ENCODE measurements around the gene CPA1. TPM values are rescaled to one million over a fixed set of nuclear protein-coding genes. Genes with fewer than 3 reads are reported as not detected.

CPA1 gene
- polyA plus RNA-seq (2013, experiment 1 of 2), result 0.22 TPM
- polyA plus RNA-seq (2013, experiment 2 of 2), result 0.08 TPM

GRCh38 chr7:130379921-130380860, at the start of gene CPA1:
Gene CPA1, plus strand, starts transcription at chr7:130380494. Its CDS starts 27 bp downstream, at chr7:130380521.
- Histone ChIP-seq H3K18ac (ENCODE audit: low read length) (peak within 1 kb of the TSS; percentile 82), H3K79me1 (ENCODE audit: low read depth, low read length) (no peaks in the 10 kb centered on the region), H3K4me1 (ENCODE audit: control insufficient read depth in 2 of 2, insufficient read depth in 1 of 2, low read depth in 1 of 2, low read length in 2 of 2) (peaks cover 13 to 15% of the 10 kb centered on the region in 2 donors), H3K27me3 (ENCODE audit: control insufficient read depth in 3 of 3, insufficient read depth in 3 of 3, low read depth in 1 of 3, low read length in 3 of 3) (no peaks in the 10 kb centered on the region), H3K14ac (ENCODE audit: low read length) (peak within 1 kb of the TSS; percentile 13), H2BK120ac (ENCODE audit: low read depth, low read length) (peak within 1 kb of the TSS; percentile 84), H2AK5ac (ENCODE audit: low read depth, low read length) (peak within 1 kb of the TSS; percentile 94), H4K8ac (ENCODE audit: low read depth, low read length) (no peak within 1 kb of the TSS), H3K27ac (replicated peaks; ENCODE audit: low read length) (no peak within 1 kb of the TSS), H3K23ac (ENCODE audit: low read depth, low read length, poor library complexity) (no peak within 1 kb of the TSS), H3K4me3 (ENCODE audit: low read length in 2 of 2) (peak within 1 kb of the TSS in 1 of 2 donors; percentile 38), H2BK5ac (ENCODE audit: low read length) (peak within 1 kb of the TSS; percentile 30), H2AFZ (ENCODE audit: low read length) (peak within 1 kb of the TSS; percentile 84), H2BK15ac (ENCODE audit: low read length) (peak within 1 kb of the TSS; percentile 37), H3K4me2 (ENCODE audit: insufficient read depth, low read length, poor library complexity, severe bottlenecking) (no peak within 1 kb of the TSS), H2BK12ac (ENCODE audit: low read length) (no peak within 1 kb of the TSS), H3K9ac (ENCODE audit: low read depth, low read length, poor library complexity) (no peak within 1 kb of the TSS), H3K36me3 (replicated peaks in 1 of 2; ENCODE audit: control insufficient read depth in 2 of 2, insufficient read depth in 2 of 2, low read length in 2 of 2) (no peaks in the 10 kb centered on the region), H4K91ac (ENCODE audit: low read depth, low read length, poor library complexity) (peak within 1 kb of the TSS; percentile 93), H3K9me3 (replicated peaks in 1 of 2; ENCODE audit: control insufficient read depth in 2 of 2, insufficient read depth in 1 of 2, low read depth in 1 of 2, low read length in 2 of 2) (peaks cover 5 to 14% of the 10 kb centered on the region in 2 donors), H3K4ac (ENCODE audit: low read length) (peak within 1 kb of the TSS; percentile 45)
- no peak for DNase-seq (ENCODE audit: low spot score)
- WGBS, 2 donors (ENCODE audit: extremely low coverage in 2 of 2, insufficient read length in 2 of 2, insufficient replicate concordance in 1 of 2), result no CpG with 5 or more reads among the region's 20 CpGs

DNA sequence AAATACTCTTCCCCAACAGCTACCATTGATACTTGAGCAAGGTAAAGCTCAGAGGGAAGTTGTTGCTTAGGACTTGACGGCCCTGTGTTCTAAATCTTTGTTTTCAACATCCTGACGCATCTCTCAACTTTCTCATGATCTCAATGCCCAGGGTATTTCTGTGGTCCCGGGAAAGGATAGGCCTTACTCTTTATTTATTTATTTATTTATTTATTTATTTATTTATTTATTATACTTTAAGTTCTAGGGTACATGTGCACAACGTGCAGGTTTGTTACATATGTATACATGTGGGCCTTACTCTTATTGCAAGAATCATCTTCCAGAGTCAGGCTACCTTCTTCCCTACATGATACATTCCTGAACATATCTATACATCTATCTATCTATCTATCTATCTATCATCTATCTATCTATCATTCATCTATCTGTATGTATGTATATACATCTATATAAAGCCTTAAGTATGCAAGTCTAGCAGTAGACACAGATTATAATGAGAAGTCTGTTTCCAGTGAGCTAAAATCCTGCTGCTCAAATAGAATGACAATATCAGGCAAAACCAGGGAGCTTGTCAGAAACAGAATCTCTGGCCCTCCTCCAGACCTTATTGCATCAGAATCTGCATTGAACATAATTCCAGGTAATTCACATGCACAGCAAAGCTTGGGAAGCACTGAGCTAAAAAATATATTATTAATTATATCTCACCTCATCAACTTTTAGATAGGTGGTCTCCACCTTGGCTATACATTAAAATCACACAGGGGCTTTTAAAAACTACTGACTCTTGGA, 47.8 kb upstream of the CPA1 start:
- H3K9ac ChIP-seq (ENCODE audit: low read depth, low read length, poor library complexity), result no peak overlapping the region
- H2BK15ac ChIP-seq (ENCODE audit: low read length), result no peak overlapping the region
- no peak overlapping the region for H3K18ac ChIP-seq (ENCODE audit: low read length)
- no peak overlapping the region for H2BK5ac ChIP-seq (ENCODE audit: low read length)
- H3K36me3 ChIP-seq (replicated peaks in 1 of 2; ENCODE audit: control insufficient read depth in 2 of 2, insufficient read depth in 2 of 2, low read length in 2 of 2), result no peaks in the 10 kb centered on the region
- H4K91ac ChIP-seq (ENCODE audit: low read depth, low read length, poor library complexity), result no peak overlapping the region
- H4K8ac ChIP-seq (ENCODE audit: low read depth, low read length), result no peak overlapping the region
- H3K23ac ChIP-seq (ENCODE audit: low read depth, low read length, poor library complexity), result no peak overlapping the region
- no peak overlapping the region for H2AK5ac ChIP-seq (ENCODE audit: low read depth, low read length)
- no peak overlapping the region for H2BK120ac ChIP-seq (ENCODE audit: low read depth, low read length)
- H3K9me3 ChIP-seq (replicated peaks in 1 of 2; ENCODE audit: control insufficient read depth in 2 of 2, insufficient read depth in 1 of 2, low read depth in 1 of 2, low read length in 2 of 2), result no peaks in the 10 kb centered on the region
- no peaks in the 10 kb centered on the region for H3K4me1 ChIP-seq (ENCODE audit: control insufficient read depth in 2 of 2, insufficient read depth in 1 of 2, low read depth in 1 of 2, low read length in 2 of 2)
- H3K4me3 ChIP-seq (ENCODE audit: low read length in 2 of 2), result no peak overlapping the region
- DNase-seq (ENCODE audit: low spot score), result no peak
- H3K14ac ChIP-seq (ENCODE audit: low read length), result no peak overlapping the region
- no peak overlapping the region for H2BK12ac ChIP-seq (ENCODE audit: low read length)
- no peaks in the 10 kb centered on the region for H3K79me1 ChIP-seq (ENCODE audit: low read depth, low read length)
- H2AFZ ChIP-seq (ENCODE audit: low read length), result no peak overlapping the region
- no peak overlapping the region for H3K27ac ChIP-seq (replicated peaks; ENCODE audit: low read length)
- no peak overlapping the region for H3K4me2 ChIP-seq (ENCODE audit: insufficient read depth, low read length, poor library complexity, severe bottlenecking)
- no CpG with 5 or more reads among the region's 4 CpGs for WGBS, 2 donors (ENCODE audit: extremely low coverage in 2 of 2, insufficient read length in 2 of 2, insufficient replicate concordance in 1 of 2)
- H3K4ac ChIP-seq (ENCODE audit: low read length), result no peak overlapping the region
- no peaks in the 10 kb centered on the region for H3K27me3 ChIP-seq (ENCODE audit: control insufficient read depth in 3 of 3, insufficient read depth in 3 of 3, low read depth in 1 of 3, low read length in 3 of 3)

DNA sequence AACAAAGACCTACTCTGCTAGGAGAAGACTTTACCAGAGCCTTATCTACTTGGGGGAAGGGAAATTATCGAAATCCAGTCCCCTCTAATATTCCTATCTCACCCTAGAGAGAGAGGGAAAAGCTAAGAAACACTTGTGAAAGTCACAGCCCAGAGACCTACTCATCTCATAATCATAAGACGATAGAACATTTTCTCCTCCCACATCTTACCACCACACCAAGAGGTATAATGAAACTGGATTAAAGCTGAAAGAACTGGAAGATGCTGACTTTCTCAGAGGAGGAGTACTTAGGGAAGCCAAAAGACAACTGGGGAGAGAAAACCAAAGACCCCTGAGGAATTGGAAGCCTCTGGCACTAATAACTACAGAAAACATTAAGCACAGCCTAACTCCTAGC, 46.5 kb upstream of the CPA1 start:
- WGBS, 2 donors (ENCODE audit: extremely low coverage in 2 of 2, insufficient read length in 2 of 2, insufficient replicate concordance in 1 of 2), result no CpG with 5 or more reads among the region's 2 CpGs

DNA sequence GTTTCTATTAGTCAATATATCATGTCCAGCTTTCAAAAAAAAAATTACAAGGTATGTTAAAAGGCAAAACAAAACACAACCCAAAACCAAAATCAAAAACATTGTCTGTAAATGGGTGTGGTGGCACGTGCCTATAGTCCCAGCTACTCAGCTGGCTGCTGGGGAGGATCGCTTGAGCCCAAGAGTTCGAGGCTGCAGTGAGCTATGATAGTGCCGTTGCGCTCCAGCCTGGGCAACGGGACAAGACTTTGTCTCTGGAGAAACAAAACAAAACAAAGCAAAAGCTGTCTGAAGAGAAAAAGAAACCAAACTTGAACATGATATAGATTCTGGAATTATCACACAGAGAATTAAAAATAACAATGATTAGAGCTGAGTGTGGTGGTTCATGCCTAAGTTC, 46.0 kb upstream of the CPA1 start:
- Histone ChIP-seq H2BK5ac (ENCODE audit: low read length) (no peak overlapping the region), H3K27ac (replicated peaks; ENCODE audit: low read length) (no peak overlapping the region), H3K9me3 (replicated peaks in 1 of 2; ENCODE audit: control insufficient read depth in 2 of 2, insufficient read depth in 1 of 2, low read depth in 1 of 2, low read length in 2 of 2) (no peaks in the 10 kb centered on the region), H2BK15ac (ENCODE audit: low read length) (no peak overlapping the region), H3K4me1 (ENCODE audit: control insufficient read depth in 2 of 2, insufficient read depth in 1 of 2, low read depth in 1 of 2, low read length in 2 of 2) (peaks cover 0 to 2% of the 10 kb centered on the region in 2 donors), H3K27me3 (ENCODE audit: control insufficient read depth in 3 of 3, insufficient read depth in 3 of 3, low read depth in 1 of 3, low read length in 3 of 3) (no peaks in the 10 kb centered on the region), H3K79me1 (ENCODE audit: low read depth, low read length) (no peaks in the 10 kb centered on the region), H4K91ac (ENCODE audit: low read depth, low read length, poor library complexity) (no peak overlapping the region), H3K14ac (ENCODE audit: low read length) (no peak overlapping the region), H3K9ac (ENCODE audit: low read depth, low read length, poor library complexity) (no peak overlapping the region), H3K4me3 (ENCODE audit: low read length in 2 of 2) (no peak overlapping the region), H3K4ac (ENCODE audit: low read length) (no peak overlapping the region), H3K18ac (ENCODE audit: low read length) (no peak overlapping the region), H3K4me2 (ENCODE audit: insufficient read depth, low read length, poor library complexity, severe bottlenecking) (no peak overlapping the region), H2AK5ac (ENCODE audit: low read depth, low read length) (no peak overlapping the region), H2BK120ac (ENCODE audit: low read depth, low read length) (no peak overlapping the region), H3K23ac (ENCODE audit: low read depth, low read length, poor library complexity) (no peak overlapping the region), H4K8ac (ENCODE audit: low read depth, low read length) (no peak overlapping the region), H3K36me3 (replicated peaks in 1 of 2; ENCODE audit: control insufficient read depth in 2 of 2, insufficient read depth in 2 of 2, low read length in 2 of 2) (no peaks in the 10 kb centered on the region), H2BK12ac (ENCODE audit: low read length) (no peak overlapping the region), H2AFZ (ENCODE audit: low read length) (no peak overlapping the region)
- no peak for DNase-seq (ENCODE audit: low spot score)
- no CpG with 5 or more reads among the region's 6 CpGs for WGBS, 2 donors (ENCODE audit: extremely low coverage in 2 of 2, insufficient read length in 2 of 2, insufficient replicate concordance in 1 of 2)

More for the DNA sequence above, 46.5 kb upstream of the CPA1 start:
- H3K27ac ChIP-seq (replicated peaks; ENCODE audit: low read length), result no peak overlapping the region
- no peak overlapping the region for H2BK12ac ChIP-seq (ENCODE audit: low read length)
- H3K36me3 ChIP-seq (replicated peaks in 1 of 2; ENCODE audit: control insufficient read depth in 2 of 2, insufficient read depth in 2 of 2, low read length in 2 of 2), result no peaks in the 10 kb centered on the region
- no peak overlapping the region for H3K9ac ChIP-seq (ENCODE audit: low read depth, low read length, poor library complexity)
- no peaks in the 10 kb centered on the region for H3K27me3 ChIP-seq (ENCODE audit: control insufficient read depth in 3 of 3, insufficient read depth in 3 of 3, low read depth in 1 of 3, low read length in 3 of 3)
- H2BK120ac ChIP-seq (ENCODE audit: low read depth, low read length), result no peak overlapping the region
- no peaks in the 10 kb centered on the region for H3K79me1 ChIP-seq (ENCODE audit: low read depth, low read length)
- no peak overlapping the region for H4K91ac ChIP-seq (ENCODE audit: low read depth, low read length, poor library complexity)
- H3K18ac ChIP-seq (ENCODE audit: low read length), result no peak overlapping the region
- no peak overlapping the region for H3K23ac ChIP-seq (ENCODE audit: low read depth, low read length, poor library complexity)
- no peak overlapping the region for H3K4ac ChIP-seq (ENCODE audit: low read length)
- no peak overlapping the region for H3K4me3 ChIP-seq (ENCODE audit: low read length in 2 of 2)
- peaks cover 0 to 2% of the 10 kb centered on the region in 2 donors for H3K4me1 ChIP-seq (ENCODE audit: control insufficient read depth in 2 of 2, insufficient read depth in 1 of 2, low read depth in 1 of 2, low read length in 2 of 2)
- H4K8ac ChIP-seq (ENCODE audit: low read depth, low read length), result no peak overlapping the region
- no peak overlapping the region for H2AK5ac ChIP-seq (ENCODE audit: low read depth, low read length)
- no peak overlapping the region for H2AFZ ChIP-seq (ENCODE audit: low read length)
- no peak overlapping the region for H3K14ac ChIP-seq (ENCODE audit: low read length)
- H2BK15ac ChIP-seq (ENCODE audit: low read length), result no peak overlapping the region
- no peak overlapping the region for H3K4me2 ChIP-seq (ENCODE audit: insufficient read depth, low read length, poor library complexity, severe bottlenecking)
- no peak overlapping the region for H2BK5ac ChIP-seq (ENCODE audit: low read length)
- DNase-seq (ENCODE audit: low spot score), result no peak
- no peaks in the 10 kb centered on the region for H3K9me3 ChIP-seq (replicated peaks in 1 of 2; ENCODE audit: control insufficient read depth in 2 of 2, insufficient read depth in 1 of 2, low read depth in 1 of 2, low read length in 2 of 2)
